Panc1 (cell line): ENCODE results near the gene PTK7.

Experiments
- POLR2AphosphoS5 ChIP-seq: IDR thresholded peaks from 2 replicates; pipeline ENCODE4 v1.6.1; 2012; ENCODE audit warnings: mild to moderate bottlenecking, low read depth, low read length, moderate library complexity
- SIN3A ChIP-seq: IDR thresholded peaks from 2 replicates; pipeline ENCODE4 v1.6.1; 2012; ENCODE audit warnings: low read depth, mild to moderate bottlenecking, low read length, moderate library complexity, borderline replicate concordance; ENCODE audit not compliant: insufficient read depth
- TF ChIP-seq, protein P1 (sequence below): fragments of 450-650 bp; IDR thresholded peaks from 2 replicates; pipeline ENCODE4 v1.5.1; 2017; ENCODE audit warnings: mild to moderate bottlenecking

DNA sequence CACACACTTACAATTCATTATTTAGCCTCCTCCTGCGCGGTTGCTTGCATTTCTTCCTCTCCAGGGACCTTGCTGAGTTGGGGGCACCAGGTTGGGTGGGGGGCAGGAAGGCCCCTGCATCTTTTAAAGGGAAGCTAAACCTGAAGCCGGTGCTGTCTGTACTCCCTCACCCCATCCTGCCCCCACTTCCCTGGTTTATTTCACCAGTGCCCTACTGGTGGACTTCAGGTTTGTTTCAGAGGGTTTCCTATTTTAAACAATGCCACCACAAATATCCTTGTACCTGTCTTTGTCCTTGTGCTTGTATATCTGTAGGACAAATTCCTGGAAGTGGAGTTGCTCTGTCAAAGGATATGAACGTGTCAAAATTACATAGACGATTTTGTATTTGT is 21.0 kb downstream of the PTK7 start:
- TF ChIP-seq POLR2AphosphoS5: no peak
- TF ChIP-seq, protein P1, sequence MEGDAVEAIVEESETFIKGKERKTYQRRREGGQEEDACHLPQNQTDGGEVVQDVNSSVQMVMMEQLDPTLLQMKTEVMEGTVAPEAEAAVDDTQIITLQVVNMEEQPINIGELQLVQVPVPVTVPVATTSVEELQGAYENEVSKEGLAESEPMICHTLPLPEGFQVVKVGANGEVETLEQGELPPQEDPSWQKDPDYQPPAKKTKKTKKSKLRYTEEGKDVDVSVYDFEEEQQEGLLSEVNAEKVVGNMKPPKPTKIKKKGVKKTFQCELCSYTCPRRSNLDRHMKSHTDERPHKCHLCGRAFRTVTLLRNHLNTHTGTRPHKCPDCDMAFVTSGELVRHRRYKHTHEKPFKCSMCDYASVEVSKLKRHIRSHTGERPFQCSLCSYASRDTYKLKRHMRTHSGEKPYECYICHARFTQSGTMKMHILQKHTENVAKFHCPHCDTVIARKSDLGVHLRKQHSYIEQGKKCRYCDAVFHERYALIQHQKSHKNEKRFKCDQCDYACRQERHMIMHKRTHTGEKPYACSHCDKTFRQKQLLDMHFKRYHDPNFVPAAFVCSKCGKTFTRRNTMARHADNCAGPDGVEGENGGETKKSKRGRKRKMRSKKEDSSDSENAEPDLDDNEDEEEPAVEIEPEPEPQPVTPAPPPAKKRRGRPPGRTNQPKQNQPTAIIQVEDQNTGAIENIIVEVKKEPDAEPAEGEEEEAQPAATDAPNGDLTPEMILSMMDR: no peak
- no peak for TF ChIP-seq SIN3A
